Transverse colon (tissue), 4 donors: ENCODE measurements around the gene POLR2J.

Experiments
- POLR2AphosphoS5 ChIP-seq, 3 donors: sonication (generic); formaldehyde crosslinking; IDR thresholded peaks; one replicate each; pipeline ENCODE4 v1.6.1; 2016; ENCODE audit warnings: antibody characterized with exemption in 3 of 3
- TF ChIP-seq, protein P1 (sequence below), 5 experiments: fragments of 200-600 bp in 3 of 5; fragments of 450-650 bp in 2 of 5; sonication (generic) in 3 of 5; IDR thresholded peaks; 1 replicate in 2 of 5; 2 replicates in 3 of 5; pipeline ENCODE4 v1.5.1; 2016 to 2017; ENCODE audit warnings: antibody characterized with exemption in 5 of 5, inconsistent platforms in 3 of 5, mild to moderate bottlenecking in 2 of 5, moderate library complexity in 1 of 5

DNA sequence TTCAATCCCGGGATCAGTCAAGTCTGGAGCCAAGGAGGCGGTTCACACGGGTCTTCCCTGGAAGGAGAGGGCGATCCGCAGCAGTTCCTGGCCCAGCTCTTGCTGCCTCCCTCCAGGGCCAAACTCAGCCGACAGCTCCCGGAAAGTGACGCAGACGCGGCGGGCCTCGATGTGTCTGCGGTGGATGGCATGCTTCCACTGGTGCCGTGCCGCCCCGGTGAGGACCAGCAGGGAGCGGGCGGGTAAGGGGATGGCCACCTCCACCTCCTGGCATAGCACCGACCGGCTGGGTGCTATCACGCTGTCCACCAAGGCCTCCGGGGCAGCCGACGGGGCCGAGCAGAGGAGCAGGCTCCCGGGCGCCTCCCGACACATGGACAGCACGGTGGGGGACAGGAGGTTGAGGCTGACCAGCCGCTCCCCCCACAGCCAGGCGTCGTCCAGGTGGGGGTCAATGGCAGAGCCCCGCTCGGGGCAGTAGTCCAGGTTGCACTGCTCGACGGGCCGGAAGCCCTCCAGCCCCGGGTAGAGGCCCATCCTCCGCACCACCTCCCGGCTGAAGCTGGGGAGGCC lies 21.3 kb downstream of the POLR2J start:
- TF ChIP-seq, protein P1, sequence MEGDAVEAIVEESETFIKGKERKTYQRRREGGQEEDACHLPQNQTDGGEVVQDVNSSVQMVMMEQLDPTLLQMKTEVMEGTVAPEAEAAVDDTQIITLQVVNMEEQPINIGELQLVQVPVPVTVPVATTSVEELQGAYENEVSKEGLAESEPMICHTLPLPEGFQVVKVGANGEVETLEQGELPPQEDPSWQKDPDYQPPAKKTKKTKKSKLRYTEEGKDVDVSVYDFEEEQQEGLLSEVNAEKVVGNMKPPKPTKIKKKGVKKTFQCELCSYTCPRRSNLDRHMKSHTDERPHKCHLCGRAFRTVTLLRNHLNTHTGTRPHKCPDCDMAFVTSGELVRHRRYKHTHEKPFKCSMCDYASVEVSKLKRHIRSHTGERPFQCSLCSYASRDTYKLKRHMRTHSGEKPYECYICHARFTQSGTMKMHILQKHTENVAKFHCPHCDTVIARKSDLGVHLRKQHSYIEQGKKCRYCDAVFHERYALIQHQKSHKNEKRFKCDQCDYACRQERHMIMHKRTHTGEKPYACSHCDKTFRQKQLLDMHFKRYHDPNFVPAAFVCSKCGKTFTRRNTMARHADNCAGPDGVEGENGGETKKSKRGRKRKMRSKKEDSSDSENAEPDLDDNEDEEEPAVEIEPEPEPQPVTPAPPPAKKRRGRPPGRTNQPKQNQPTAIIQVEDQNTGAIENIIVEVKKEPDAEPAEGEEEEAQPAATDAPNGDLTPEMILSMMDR (IDR thresholded peaks at IDR 0.05): no peak
- no peak for TF ChIP-seq POLR2AphosphoS5 (IDR thresholded peaks at IDR 0.05)
